ENCODE measurements around the gene ITPA. TPM values are rescaled to one million over a fixed set of nuclear protein-coding genes. Genes with fewer than 3 reads are reported as not detected.

Gene ITPA
- total RNA-seq, 3 donors from 2014 or later (not counting 1 experiment from before 2014, with no cell fraction given), result 49.6 to 53.2 (median 50.2) TPM

DNA sequence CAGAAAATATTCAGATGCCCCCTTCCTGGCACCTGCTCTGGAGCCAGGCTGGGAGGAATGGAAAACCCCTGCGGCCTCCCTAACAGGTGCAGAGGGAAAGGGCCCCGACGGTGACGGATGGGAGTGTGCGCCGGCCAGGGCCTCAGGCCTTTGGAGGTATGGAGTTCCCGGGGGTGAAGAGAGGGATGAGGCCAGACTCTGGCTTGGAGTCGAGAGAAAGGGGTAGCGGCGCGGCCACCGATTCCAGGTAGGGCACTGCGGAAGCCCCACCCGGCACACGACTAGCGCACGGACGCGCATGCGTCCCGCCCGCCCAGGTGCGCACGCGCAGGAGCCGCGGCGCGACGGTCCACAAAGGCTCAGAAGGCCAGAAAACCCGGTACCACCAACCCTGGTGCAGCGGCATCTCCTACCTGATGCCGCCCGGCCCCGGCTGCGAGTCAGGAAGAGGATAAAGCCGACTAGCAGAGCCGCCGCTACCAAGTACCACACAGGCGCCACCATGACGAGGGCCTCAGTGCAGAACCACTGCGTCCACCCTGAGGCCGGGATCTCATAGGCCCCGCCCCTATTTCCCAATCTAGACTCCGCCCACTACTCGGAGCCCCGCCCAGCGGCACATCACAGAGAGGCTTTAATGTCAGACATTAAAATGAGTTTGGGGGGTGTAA, 5.0 kb upstream of the ITPA start, which contains the start of gene DDRGK1:
DDRGK1 (minus strand) TSS at position 559 of the 671 bp plus-strand sequence; CDS start at position 504, 55 bp downstream.
- peak within 1 kb of the TSS; percentile 92 to 95 for H3K27ac Mint-ChIP-seq
- peak within 1 kb of the TSS; percentile 81 for H3K27ac ChIP-seq (ENCODE audit: low read length)
- peaks cover 22% of the 10 kb centered on the region for H3K4me1 ChIP-seq (ENCODE audit: control insufficient read depth, insufficient read depth, low read length)
- ATAC-seq (peak; percentile 92 to 97 (median 94)), DNase-seq (peak; percentile 94)
- H3K4me3 Mint-ChIP-seq, result peak within 1 kb of the TSS; percentile 95
- intact Hi-C loops (cut with micrococcal nuclease), result loop anchor here (1.0 kb wide), 1 partner anchor 45 kb away; the partner anchor contains the start of genes FASTKD5 and UBOX5
- peaks cover 14% of the 10 kb centered on the region for H3K36me3 ChIP-seq (ENCODE audit: control insufficient read depth, insufficient read depth, low read length)
- no peaks in the 10 kb centered on the region for H3K36me3 Mint-ChIP-seq
- H3K9me3 Mint-ChIP-seq, result no peaks in the 10 kb centered on the region
- under 1% methylated on average over 48 of the region's 48 CpGs for WGBS (ENCODE audit: insufficient coverage)
- peak within 1 kb of the TSS; percentile 90 for H3K4me3 ChIP-seq (ENCODE audit: low read length)
- no peaks in the 10 kb centered on the region for H3K27me3 ChIP-seq (ENCODE audit: control insufficient read depth, insufficient read depth, low read length)
- H3K4me1 Mint-ChIP-seq, result peaks cover 25 to 31% of the 10 kb centered on the region in 2 donors
- no peaks in the 10 kb centered on the region for H3K9me3 ChIP-seq (ENCODE audit: control insufficient read depth, insufficient read depth, low read length)
- TF ChIP-seq, protein P1, sequence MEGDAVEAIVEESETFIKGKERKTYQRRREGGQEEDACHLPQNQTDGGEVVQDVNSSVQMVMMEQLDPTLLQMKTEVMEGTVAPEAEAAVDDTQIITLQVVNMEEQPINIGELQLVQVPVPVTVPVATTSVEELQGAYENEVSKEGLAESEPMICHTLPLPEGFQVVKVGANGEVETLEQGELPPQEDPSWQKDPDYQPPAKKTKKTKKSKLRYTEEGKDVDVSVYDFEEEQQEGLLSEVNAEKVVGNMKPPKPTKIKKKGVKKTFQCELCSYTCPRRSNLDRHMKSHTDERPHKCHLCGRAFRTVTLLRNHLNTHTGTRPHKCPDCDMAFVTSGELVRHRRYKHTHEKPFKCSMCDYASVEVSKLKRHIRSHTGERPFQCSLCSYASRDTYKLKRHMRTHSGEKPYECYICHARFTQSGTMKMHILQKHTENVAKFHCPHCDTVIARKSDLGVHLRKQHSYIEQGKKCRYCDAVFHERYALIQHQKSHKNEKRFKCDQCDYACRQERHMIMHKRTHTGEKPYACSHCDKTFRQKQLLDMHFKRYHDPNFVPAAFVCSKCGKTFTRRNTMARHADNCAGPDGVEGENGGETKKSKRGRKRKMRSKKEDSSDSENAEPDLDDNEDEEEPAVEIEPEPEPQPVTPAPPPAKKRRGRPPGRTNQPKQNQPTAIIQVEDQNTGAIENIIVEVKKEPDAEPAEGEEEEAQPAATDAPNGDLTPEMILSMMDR (IDR thresholded peaks at IDR 0.05), result no peak
- H3K27me3 Mint-ChIP-seq (ENCODE audit: low read depth in 2 of 2), result no peaks in the 10 kb centered on the region

DNA sequence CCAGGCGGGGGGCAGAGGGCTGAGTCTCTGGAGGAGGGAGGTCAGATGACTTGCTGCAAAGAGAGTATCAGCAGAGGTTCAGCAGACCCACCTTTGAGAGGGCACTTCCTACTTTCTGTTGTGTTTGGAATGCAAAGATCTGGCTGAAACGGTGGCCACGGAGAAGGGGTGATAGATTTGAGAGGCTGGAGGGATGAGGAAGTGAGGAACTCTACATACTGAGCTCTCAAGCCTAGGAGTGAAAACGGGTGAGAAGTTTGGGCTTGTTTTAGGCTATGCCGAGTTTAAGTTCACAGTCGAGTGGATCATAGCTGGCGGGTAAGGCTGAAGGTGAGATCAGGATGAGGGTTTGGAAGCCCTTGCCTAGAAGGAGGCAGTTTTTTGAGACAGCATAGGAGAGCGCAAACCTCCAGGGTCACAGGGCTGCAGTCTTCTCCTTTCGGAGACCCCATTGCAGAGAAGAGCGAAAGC, 477 bp upstream of the ITPA start:
- Mint-ChIP-seq H3K36me3 (no peaks in the 10 kb centered on the region), H3K4me3 (peak overlapping the region; percentile 86), H3K27me3 (ENCODE audit: low read depth in 2 of 2) (no peaks in the 10 kb centered on the region), H3K4me1 (peaks cover 27 to 48% of the 10 kb centered on the region in 2 donors), H3K9me3 (no peaks in the 10 kb centered on the region), H3K27ac (peak overlapping the region; percentile 83 to 92)
- Histone ChIP-seq H3K4me3 (ENCODE audit: low read length) (peak overlapping the region; percentile 83), H3K27ac (ENCODE audit: low read length) (peak overlapping the region; percentile 85), H3K27me3 (ENCODE audit: control insufficient read depth, insufficient read depth, low read length) (no peaks in the 10 kb centered on the region), H3K4me1 (ENCODE audit: control insufficient read depth, insufficient read depth, low read length) (peaks cover 22% of the 10 kb centered on the region), H3K36me3 (ENCODE audit: control insufficient read depth, insufficient read depth, low read length) (peaks cover 8% of the 10 kb centered on the region), H3K9me3 (ENCODE audit: control insufficient read depth, insufficient read depth, low read length) (no peaks in the 10 kb centered on the region)
- TF ChIP-seq, protein P1 (IDR thresholded peaks at IDR 0.05), result no peak
- peak in 1 of 3 donors; percentile 1 for ATAC-seq
- peak in 1 of 2 donors; percentile 51 for DNase-seq
- 3% methylated on average over 10 of the region's 10 CpGs for WGBS (ENCODE audit: insufficient coverage)
- intact Hi-C loops (cut with micrococcal nuclease), result loop anchor here (2.0 kb wide), 1 partner anchor 50 kb away; the partner anchor contains the start of genes FASTKD5 and UBOX5

DNA sequence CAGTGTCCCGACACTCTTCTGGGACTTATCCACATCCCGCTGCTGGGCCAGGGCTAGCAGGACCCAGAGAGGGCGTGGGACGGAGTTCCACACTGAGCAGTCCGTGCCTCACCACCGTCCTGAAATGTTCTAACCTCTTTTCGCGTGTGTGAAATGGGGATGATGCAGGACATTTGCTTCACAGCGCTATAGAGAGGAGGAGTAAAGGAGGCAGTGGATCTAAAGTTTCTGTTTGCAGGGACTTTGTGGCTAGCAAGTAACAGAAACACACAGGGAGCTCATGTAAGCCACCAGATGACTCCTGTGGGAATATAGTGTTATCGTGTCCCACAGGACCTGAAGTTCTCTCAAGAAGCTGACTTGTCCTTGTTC, 634 bp downstream of the ITPA start:
- peaks cover 19% of the 10 kb centered on the region for H3K4me1 ChIP-seq (ENCODE audit: control insufficient read depth, insufficient read depth, low read length)
- Mint-ChIP-seq H3K27me3 (ENCODE audit: low read depth in 2 of 2) (no peaks in the 10 kb centered on the region), H3K27ac (peak overlapping the region; percentile 83 to 92), H3K36me3 (no peaks in the 10 kb centered on the region), H3K4me1 (peaks cover 17 to 38% of the 10 kb centered on the region in 2 donors), H3K4me3 (peak overlapping the region; percentile 86), H3K9me3 (no peaks in the 10 kb centered on the region)
- no peaks in the 10 kb centered on the region for H3K9me3 ChIP-seq (ENCODE audit: control insufficient read depth, insufficient read depth, low read length)
- H3K27ac ChIP-seq (ENCODE audit: low read length), result peak overlapping the region; percentile 85
- TF ChIP-seq, protein P1 (IDR thresholded peaks at IDR 0.05), result no peak
- no peaks in the 10 kb centered on the region for H3K27me3 ChIP-seq (ENCODE audit: control insufficient read depth, insufficient read depth, low read length)
- intact Hi-C loops (cut with micrococcal nuclease), result loop anchor here (2.0 kb wide), 1 partner anchor 51 kb away; the partner anchor contains the start of genes FASTKD5 and UBOX5
- ATAC-seq (peak; percentile 23 to 43 (median 26)), DNase-seq (peak in 1 of 2 donors; percentile 34)
- H3K36me3 ChIP-seq (ENCODE audit: control insufficient read depth, insufficient read depth, low read length), result peaks cover 11% of the 10 kb centered on the region
- WGBS (ENCODE audit: insufficient coverage), result under 1% methylated on average over 10 of the region's 10 CpGs
- peak overlapping the region; percentile 83 for H3K4me3 ChIP-seq (ENCODE audit: low read length)
